HepG2 (cell line): ENCODE measurements around the gene MIDN. TPM values are rescaled to one million over a fixed set of nuclear protein-coding genes. Genes with fewer than 3 reads are reported as not detected.
A peak's percentile ranks its signal among the peaks of the same experiment; 100 is the strongest.

Experiments
- E2F1 ChIP-seq: sonication (generic); formaldehyde crosslinking; IDR thresholded peaks from 2 replicates; pipeline ENCODE4 v1.5.0; 2020; ENCODE audit warnings: missing genetic modification reagents
- E2F5 ChIP-seq: sonication (generic); formaldehyde crosslinking; conservative IDR thresholded peaks from 2 replicates; pipeline ENCODE4 v1.4.0; 2020; ENCODE audit warnings: missing genetic modification reagents
- ESRRA ChIP-seq: sonication (generic); formaldehyde crosslinking; IDR thresholded peaks from 2 replicates; pipeline ENCODE4 v1.5.1; 2020; ENCODE audit warnings: mild to moderate bottlenecking, low read depth, missing genetic modification reagents
- FOXO1 ChIP-seq: sonication (generic); formaldehyde crosslinking; IDR thresholded peaks from 2 replicates; pipeline ENCODE4 v1.4.0; 2020; ENCODE audit warnings: missing genetic modification reagents
- HMGXB4 ChIP-seq, 2 experiments: sonication (generic) in 1 of 2; formaldehyde crosslinking in 1 of 2; IDR thresholded peaks; 2 replicates each; pipeline versions ENCODE4 v1.4.0 to v1.6.1; 2018 to 2020; ENCODE audit warnings: missing genetic modification reagents in 2 of 2, borderline replicate concordance in 1 of 2, low read depth in 1 of 2, mild to moderate bottlenecking in 1 of 2, missing biosample characterization in 1 of 2
- NR2F1 ChIP-seq, 2 experiments: fragments of 450-650 bp in 1 of 2; formaldehyde crosslinking in 1 of 2; IDR thresholded peaks; 2 replicates each; pipeline versions ENCODE4 v1.5.0 to v1.6.1; 2016 to 2020; ENCODE audit warnings: mild to moderate bottlenecking in 1 of 2, missing compliant biosample characterization in 1 of 2, missing genetic modification reagents in 1 of 2, moderate library complexity in 1 of 2
- PITX1 ChIP-seq: sonication (generic); formaldehyde crosslinking; IDR thresholded peaks from 2 replicates; pipeline ENCODE4 v1.5.1; 2020; ENCODE audit warnings: mild to moderate bottlenecking, missing genetic modification reagents
- PPARG ChIP-seq: conservative IDR thresholded peaks from 2 replicates; pipeline ENCODE4 v1.6.1; 2016; ENCODE audit warnings: missing biosample characterization, missing genetic modification reagents
- SALL1 ChIP-seq: sonication (generic); formaldehyde crosslinking; IDR thresholded peaks from 2 replicates; pipeline ENCODE4 v1.8.0; 2022; ENCODE audit warnings: mild to moderate bottlenecking, missing genetic modification reagents
- SRSF1 ChIP-seq: fragments of 200-400 bp; formaldehyde crosslinking; optimal IDR thresholded peaks from 2 replicates; pipeline ENCODE3; 2017; ENCODE audit warnings: mild to moderate bottlenecking, low read depth, low read length, moderate library complexity
- TGIF2 ChIP-seq: IDR thresholded peaks from 2 replicates; pipeline ENCODE4 v1.6.1; 2016; ENCODE audit warnings: control low read depth, missing compliant biosample characterization
- ZNF563 ChIP-seq: sonication (generic); formaldehyde crosslinking; IDR thresholded peaks from 2 replicates; pipeline ENCODE4 v1.8.0; 2022; ENCODE audit warnings: mild to moderate bottlenecking, moderate library complexity, missing genetic modification reagents
- polyA plus RNA-seq, 8 experiments: library from polyadenylated mRNA; depleted of rRNA in 3 of 8; stranded (reverse) in 7 of 8; unstranded in 1 of 8; fragments of >200 nt; fragmentation: Illumina TruSeq in 4 of 8; extraction: Trizol in 4 of 8; gene quantifications; 2 replicates each; pipeline versions ENCODE4 v1.2.1 to v1.2.3, GENCODE V29; 2011 to 2016; ENCODE audit warnings: low read depth in 4 of 8, missing spikeins in 1 of 8, mixed read lengths in 1 of 8; ENCODE audit not compliant: insufficient read depth in 1 of 8
- total RNA-seq, 5 experiments: library from RNA; depleted of rRNA; stranded (reverse); fragments of >200 nt; fragmentation: Illumina TruSeq; extraction: Trizol; gene quantifications; 2 replicates each; pipeline ENCODE4 v1.2.3, GENCODE V29; 2016; ENCODE audit warnings: low read depth in 1 of 5
- TF ChIP-seq, protein P1 (sequence below): sonication (generic); formaldehyde crosslinking; IDR thresholded peaks from 2 replicates; pipeline ENCODE4 v1.8.0; 2023; ENCODE audit warnings: mild to moderate bottlenecking, missing genetic modification reagents
- TF ChIP-seq, protein P2 (sequence below): IDR thresholded peaks from 2 replicates; pipeline ENCODE4 v1.6.1; 2018; ENCODE audit warnings: missing genetic modification reagents
- TF ChIP-seq, protein P3 (sequence below): sonication (generic); formaldehyde crosslinking; IDR thresholded peaks from 2 replicates; pipeline ENCODE4 v1.4.0; 2020; ENCODE audit warnings: missing genetic modification reagents

The MIDN gene
- total and polyA plus RNA-seq, 2 of the 13 experiments (the other 11 are each of a cell fraction or from before 2014, with no cell fraction given), result 8.4 to 18.0 TPM

- TF ChIP-seq HMGXB4 (CRISPR knock-in tag; IDR thresholded peaks at IDR 0.05; ENCODE audit: borderline replicate concordance in 1 of 2, low read depth in 1 of 2) (peak; percentile 36 to 51; a peak in 2 of 4 replicates), PITX1 (CRISPR knock-in tag) (no peak), SALL1 (CRISPR knock-in tag) (peak; percentile 36), E2F1 (CRISPR knock-in tag) (peak; percentile 78), ESRRA (CRISPR knock-in tag) (0 out of 2 replicates have a peak, but pooled peaks have one; percentile 51), NR2F1 (CRISPR knock-in tag; IDR thresholded peaks at IDR 0.05) (peak; percentile 89 to 97), FOXO1 (peak; percentile 57; the same call in 1 of the 2 replicates), SRSF1 (peak; percentile 7), PPARG (CRISPR knock-in tag) (peak; percentile 98), ZNF563 (peak; percentile 76), TGIF2 (CRISPR knock-in tag) (peak; percentile 29; the same call in 1 of the 2 replicates), E2F5 (peak; percentile 48; the same call in 1 of the 2 replicates)
- TF ChIP-seq, protein P1, sequence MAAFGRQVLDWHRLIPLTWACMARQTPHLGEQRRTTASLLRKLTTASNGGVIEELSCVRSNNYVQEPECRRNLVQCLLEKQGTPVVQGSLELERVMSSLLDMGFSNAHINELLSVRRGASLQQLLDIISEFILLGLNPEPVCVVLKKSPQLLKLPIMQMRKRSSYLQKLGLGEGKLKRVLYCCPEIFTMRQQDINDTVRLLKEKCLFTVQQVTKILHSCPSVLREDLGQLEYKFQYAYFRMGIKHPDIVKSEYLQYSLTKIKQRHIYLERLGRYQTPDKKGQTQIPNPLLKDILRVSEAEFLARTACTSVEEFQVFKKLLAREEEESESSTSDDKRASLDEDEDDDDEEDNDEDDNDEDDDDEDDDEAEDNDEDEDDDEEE, result no peak
- TF ChIP-seq, protein P2, sequence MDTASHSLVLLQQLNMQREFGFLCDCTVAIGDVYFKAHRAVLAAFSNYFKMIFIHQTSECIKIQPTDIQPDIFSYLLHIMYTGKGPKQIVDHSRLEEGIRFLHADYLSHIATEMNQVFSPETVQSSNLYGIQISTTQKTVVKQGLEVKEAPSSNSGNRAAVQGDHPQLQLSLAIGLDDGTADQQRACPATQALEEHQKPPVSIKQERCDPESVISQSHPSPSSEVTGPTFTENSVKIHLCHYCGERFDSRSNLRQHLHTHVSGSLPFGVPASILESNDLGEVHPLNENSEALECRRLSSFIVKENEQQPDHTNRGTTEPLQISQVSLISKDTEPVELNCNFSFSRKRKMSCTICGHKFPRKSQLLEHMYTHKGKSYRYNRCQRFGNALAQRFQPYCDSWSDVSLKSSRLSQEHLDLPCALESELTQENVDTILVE (CRISPR knock-in tag), result peak; percentile 90
- TF ChIP-seq, protein P3, sequence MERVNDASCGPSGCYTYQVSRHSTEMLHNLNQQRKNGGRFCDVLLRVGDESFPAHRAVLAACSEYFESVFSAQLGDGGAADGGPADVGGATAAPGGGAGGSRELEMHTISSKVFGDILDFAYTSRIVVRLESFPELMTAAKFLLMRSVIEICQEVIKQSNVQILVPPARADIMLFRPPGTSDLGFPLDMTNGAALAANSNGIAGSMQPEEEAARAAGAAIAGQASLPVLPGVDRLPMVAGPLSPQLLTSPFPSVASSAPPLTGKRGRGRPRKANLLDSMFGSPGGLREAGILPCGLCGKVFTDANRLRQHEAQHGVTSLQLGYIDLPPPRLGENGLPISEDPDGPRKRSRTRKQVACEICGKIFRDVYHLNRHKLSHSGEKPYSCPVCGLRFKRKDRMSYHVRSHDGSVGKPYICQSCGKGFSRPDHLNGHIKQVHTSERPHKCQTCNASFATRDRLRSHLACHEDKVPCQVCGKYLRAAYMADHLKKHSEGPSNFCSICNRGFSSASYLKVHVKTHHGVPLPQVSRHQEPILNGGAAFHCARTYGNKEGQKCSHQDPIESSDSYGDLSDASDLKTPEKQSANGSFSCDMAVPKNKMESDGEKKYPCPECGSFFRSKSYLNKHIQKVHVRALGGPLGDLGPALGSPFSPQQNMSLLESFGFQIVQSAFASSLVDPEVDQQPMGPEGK (CRISPR knock-in tag), result peak; percentile 82
These were observed 43.0 kb upstream of the MIDN start, which contains the start of gene STK11 (continued) for GRCh38 chr19:1205114-1206099.
